ENCODE data around the gene MTA1.

DNA sequence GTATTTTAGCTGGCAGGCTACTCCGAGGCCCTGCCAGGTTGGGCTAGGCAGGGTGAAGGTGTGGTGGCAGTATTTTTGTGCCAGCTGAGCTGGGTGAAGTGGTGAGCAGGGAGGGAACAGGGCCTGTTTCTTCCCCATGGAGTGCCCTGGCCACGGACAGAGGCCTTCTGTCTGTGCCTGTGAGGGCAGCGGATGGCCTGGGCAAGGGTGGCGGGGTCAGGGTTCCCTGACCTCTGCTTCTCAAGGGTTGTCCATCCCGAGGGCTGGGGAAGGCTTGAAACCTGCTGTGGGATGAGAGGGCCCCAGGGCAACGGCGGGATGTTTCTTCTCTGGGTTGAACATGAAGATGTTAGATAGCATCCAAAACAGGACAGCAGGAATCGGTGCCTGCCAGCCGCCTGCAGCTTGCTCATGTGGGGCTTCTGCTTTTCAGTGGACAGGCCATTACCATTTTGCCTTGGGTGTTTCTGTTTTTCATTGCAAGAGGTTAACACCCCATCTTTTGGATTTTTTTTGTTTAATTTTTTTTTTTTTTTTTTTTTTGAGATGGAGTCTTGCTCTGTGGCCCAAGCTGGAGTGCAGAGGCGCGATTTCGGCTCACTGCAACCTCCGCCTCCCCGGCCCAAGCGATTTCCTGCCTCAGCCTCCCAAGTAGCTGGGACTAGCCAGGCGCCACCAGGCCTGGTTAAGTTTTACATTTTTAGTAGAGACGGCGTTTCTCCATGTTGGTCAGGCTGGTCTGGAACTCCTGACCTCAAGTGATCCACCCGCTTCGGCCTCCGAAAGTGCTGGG is 3.3 kb downstream of the MTA1 start:
- TF ChIP-seq POLR2A (IDR thresholded peaks at IDR 0.05; ENCODE audit: low read length): no peak
- no peak for TF ChIP-seq GATA1 (IDR thresholded peaks at IDR 0.05; ENCODE audit: low read depth, low read length)
